Measurements from ENCODE around the gene CCDC149. TPM values are rescaled to one million over a fixed set of nuclear protein-coding genes. Genes with fewer than 3 reads are reported as not detected.

Gene CCDC149
- total and polyA plus RNA-seq, 2 of the 13 experiments (the other 11 are each of a cell fraction or from before 2014, with no cell fraction given) = 0.44 to 0.95 TPM

DNA sequence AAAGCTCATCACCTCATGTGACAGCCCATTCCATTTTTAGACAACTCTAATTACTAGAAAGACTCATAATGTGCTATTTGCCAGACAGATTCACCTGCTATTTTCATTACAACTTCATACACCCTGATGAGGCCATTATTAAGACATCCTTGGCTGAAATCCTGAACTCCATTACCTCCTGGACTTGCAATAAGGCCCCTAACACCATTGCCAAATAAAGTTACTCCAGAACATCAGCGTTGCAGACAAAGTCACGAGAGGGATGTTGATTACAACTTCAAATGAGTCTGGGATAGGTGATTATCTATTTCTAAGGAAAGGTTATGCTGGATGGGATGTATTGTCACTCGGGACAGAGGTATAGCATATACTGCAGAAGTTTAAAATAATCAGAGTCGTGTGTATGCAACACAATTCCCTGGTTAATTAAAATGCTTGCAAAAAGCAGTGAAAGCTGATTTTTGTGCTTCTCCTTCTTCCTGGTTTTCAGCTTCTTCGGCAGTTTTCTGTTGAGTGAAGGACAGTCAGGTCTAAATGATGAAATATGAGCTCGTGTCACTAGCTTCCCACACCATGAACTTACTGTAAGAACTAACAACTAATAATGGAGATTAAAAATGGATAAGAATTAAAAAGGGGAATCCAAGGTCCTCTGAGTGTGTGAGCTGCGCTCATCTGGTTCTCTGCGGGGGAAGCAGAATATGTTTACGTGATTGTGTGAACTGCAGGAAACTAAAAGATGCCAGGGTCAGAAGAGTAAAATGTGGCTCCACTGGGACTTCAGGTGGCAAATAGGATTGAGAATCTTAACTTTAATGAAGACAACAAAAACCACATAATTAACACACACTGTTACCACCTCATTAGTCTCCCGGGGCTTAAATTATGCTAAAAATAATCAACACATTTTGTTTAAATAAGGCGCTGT, 135.0 kb downstream of the CCDC149 start (continued):
- TF ChIP-seq, protein P1, sequence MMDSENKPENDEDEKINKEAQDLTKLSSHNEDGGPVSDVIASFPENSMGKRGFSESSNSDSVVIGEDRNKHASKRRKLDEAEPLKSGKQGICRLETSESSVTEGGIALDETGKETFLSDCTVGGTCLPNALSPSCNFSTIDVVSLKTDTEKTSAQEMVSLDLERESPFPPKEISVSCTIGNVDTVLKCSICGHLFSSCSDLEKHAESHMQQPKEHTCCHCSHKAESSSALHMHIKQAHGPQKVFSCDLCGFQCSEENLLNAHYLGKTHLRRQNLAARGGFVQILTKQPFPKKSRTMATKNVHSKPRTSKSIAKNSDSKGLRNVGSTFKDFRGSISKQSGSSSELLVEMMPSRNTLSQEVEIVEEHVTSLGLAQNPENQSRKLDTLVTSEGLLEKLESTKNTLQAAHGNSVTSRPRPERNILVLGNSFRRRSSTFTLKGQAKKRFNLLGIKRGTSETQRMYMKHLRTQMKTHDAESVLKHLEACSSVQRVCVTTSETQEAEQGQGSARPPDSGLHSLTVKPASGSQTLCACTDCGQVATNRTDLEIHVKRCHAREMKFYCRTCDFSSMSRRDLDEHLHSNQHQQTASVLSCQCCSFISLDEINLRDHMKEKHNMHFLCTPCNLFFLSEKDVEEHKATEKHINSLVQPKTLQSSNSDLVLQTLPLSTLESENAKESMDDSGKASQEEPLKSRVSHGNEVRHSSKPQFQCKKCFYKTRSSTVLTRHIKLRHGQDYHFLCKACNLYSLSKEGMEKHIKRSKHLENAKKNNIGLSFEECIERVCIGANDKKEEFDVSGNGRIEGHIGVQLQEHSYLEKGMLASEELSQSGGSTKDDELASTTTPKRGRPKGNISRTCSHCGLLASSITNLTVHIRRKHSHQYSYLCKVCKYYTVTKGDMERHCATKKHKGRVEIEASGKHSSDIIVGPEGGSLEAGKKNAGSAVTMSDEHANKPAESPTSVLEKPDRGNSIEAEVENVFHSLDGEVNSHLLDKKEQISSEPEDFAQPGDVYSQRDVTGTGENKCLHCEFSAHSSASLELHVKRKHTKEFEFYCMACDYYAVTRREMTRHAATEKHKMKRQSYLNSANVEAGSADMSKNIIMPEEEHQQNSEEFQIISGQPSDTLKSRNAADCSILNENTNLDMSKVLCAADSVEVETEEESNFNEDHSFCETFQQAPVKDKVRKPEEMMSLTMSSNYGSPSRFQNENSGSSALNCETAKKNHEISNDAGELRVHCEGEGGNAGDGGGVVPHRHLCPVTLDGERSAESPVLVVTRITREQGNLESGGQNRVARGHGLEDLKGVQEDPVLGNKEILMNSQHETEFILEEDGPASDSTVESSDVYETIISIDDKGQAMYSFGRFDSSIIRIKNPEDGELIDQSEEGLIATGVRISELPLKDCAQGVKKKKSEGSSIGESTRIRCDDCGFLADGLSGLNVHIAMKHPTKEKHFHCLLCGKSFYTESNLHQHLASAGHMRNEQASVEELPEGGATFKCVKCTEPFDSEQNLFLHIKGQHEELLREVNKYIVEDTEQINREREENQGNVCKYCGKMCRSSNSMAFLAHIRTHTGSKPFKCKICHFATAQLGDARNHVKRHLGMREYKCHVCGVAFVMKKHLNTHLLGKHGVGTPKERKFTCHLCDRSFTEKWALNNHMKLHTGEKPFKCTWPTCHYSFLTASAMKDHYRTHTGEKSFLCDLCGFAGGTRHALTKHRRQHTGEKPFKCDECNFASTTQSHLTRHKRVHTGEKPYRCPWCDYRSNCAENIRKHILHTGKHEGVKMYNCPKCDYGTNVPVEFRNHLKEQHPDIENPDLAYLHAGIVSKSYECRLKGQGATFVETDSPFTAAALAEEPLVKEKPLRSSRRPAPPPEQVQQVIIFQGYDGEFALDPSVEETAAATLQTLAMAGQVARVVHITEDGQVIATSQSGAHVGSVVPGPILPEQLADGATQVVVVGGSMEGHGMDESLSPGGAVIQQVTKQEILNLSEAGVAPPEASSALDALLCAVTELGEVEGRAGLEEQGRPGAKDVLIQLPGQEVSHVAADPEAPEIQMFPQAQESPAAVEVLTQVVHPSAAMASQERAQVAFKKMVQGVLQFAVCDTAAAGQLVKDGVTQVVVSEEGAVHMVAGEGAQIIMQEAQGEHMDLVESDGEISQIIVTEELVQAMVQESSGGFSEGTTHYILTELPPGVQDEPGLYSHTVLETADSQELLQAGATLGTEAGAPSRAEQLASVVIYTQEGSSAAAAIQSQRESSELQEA (CRISPR knock-in tag; IDR thresholded peaks at IDR 0.05; ENCODE audit: not compliant biosample characterization) = no peak
- TF ChIP-seq CBX2 (IDR thresholded peaks at IDR 0.05; ENCODE audit: low read depth, low read length) (no peak), CBX2 (CRISPR knock-in tag; IDR thresholded peaks at IDR 0.05; ENCODE audit: low read depth) (no peak), NR3C1 (CRISPR knock-in tag; IDR thresholded peaks at IDR 0.05) (no peak), ZNF547 (CRISPR knock-in tag; IDR thresholded peaks at IDR 0.05) (no peak)

All from HepG2 (cell line).